GM12874 (cell line): Measurements from ENCODE around the gene FN1.

Experiments used
- TF ChIP-seq, protein P1 (sequence below): IDR thresholded peaks from 2 replicates; pipeline ENCODE4 v1.5.1; 2011; ENCODE audit warnings: low read depth, mild to moderate bottlenecking, control low read depth, low read length, moderate library complexity; ENCODE audit not compliant: insufficient read depth

Gene FN1

DNA sequence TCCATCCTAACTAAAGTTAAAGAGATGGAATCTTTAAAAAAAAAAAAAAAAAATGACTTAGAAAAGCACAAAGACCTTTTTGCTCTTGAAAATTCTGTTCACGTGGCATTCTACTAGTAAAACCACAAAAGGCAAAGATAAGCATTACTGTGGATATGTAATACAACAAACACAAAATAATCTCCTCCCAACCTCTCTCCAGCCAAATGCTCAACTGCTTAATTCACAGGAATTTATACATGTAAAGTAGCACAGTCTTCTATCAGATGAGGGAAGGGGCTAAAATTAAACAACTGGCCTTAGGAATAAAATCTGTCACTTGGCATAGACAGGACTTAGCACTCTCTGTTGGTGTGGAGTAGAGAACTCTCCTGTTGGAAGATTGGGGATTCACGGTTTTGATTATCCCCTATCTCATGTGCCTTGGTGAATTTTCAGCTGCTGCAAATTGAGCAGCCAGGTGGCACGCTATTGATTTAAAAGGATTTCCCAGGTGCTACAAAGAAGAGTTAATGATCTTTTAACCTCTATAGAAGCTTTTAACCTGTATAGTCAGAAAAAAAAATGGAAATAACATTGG is 66.6 kb downstream of the FN1 start:
- TF ChIP-seq, protein P1, sequence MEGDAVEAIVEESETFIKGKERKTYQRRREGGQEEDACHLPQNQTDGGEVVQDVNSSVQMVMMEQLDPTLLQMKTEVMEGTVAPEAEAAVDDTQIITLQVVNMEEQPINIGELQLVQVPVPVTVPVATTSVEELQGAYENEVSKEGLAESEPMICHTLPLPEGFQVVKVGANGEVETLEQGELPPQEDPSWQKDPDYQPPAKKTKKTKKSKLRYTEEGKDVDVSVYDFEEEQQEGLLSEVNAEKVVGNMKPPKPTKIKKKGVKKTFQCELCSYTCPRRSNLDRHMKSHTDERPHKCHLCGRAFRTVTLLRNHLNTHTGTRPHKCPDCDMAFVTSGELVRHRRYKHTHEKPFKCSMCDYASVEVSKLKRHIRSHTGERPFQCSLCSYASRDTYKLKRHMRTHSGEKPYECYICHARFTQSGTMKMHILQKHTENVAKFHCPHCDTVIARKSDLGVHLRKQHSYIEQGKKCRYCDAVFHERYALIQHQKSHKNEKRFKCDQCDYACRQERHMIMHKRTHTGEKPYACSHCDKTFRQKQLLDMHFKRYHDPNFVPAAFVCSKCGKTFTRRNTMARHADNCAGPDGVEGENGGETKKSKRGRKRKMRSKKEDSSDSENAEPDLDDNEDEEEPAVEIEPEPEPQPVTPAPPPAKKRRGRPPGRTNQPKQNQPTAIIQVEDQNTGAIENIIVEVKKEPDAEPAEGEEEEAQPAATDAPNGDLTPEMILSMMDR, result no peak

DNA sequence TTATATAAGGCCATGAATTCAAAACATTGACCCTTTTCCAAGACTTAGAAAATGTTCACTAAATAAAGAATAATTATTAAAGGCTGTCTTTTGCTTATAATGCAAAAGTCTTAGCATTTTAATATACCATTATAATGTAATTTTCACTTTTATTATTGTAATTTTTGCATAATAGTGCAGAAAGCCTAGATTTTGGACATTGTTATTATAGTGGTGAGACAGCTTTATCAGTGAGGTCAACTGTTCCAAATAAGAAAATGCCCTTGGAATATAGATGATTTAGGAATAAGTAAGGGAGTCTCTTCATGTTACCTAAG is 67.4 kb downstream of the FN1 start:
- TF ChIP-seq, protein P1, result no peak

DNA sequence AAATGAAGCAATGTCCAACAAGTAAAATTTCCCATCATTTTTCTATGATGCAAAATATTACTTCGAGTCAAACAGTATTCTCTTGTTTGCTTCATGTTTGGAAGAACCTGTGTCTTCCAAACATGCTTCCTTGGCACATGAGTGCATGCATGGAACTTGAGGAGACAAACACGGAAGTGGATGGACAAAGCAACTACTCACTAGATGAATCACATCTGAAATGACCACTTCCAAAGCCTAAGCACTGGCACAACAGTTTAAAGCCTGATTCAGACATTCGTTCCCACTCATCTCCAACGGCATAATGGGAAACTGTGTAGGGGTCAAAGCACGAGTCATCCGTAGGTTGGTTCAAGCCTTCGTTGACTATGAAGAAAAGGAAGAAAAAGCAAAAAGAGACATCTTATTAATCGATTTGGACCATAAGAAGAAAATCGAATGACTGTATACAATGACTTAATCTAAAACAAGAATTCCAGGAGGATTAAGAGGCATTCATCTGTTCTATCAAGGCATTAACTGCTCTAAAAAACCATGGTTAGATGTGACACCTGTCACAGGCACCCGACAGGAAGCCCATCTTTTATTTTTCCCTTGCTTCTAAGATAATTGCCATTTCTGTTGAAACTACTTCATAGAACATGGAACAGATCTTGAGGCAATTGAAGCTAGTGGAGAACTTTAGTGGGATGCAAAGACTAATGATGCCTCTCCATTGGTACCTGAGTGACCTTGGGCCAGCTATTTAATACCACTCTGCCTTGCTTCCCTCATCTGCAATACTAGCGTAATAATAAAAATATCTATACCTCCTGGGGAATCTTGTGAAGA is 68.0 kb downstream of the FN1 start:
- TF ChIP-seq, protein P1, result no peak

DNA sequence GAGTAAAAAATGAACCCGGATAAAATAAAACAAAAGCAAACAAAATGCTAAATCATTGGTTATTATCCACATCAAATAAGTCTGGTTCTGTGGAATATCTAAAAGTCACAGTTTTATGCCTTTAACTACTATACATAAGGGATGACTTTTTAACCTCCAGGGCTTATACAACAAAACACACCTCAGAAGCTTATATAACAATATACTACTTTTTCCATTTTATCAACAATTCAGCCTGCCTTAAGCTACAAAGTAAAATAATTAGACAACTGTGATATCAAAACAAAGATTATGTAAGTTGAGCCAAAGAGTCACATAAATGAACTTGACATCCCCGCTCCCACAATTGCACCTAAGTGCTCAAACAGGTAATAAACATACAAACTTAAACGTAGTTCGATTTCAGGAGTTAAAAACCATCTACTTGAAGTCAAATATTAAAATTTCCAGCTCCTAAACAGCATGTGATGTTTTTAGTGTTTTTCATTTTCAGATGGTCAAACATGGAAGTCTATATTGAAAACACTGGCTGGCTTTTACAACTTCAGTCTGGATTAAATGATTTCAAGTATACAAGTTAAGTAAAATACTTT is 69.3 kb downstream of the FN1 start:
- TF ChIP-seq, protein P1, result no peak

DNA sequence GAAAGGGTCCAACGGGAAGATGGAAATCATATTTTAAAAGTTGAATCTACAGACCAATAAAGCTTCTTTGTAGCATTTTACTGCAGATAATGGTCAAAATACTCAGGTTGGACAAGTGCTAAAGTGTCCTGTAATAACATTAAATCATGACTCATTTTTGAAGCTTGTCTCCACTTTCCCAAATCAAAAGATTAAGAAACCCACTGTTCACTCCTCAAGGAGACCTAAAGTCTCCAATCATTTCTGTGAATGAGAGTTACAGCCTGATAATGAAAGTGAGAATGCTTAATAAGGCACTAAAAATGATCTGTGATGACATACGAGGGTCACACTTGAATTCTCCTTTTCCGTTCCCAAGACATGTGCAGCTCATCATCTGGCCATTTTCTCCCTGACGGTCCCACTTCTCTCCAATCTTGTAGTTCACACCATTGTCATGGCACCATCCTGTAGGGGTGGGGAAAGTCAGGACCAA is 70.6 kb downstream of the FN1 start:
- TF ChIP-seq, protein P1, result no peak

DNA sequence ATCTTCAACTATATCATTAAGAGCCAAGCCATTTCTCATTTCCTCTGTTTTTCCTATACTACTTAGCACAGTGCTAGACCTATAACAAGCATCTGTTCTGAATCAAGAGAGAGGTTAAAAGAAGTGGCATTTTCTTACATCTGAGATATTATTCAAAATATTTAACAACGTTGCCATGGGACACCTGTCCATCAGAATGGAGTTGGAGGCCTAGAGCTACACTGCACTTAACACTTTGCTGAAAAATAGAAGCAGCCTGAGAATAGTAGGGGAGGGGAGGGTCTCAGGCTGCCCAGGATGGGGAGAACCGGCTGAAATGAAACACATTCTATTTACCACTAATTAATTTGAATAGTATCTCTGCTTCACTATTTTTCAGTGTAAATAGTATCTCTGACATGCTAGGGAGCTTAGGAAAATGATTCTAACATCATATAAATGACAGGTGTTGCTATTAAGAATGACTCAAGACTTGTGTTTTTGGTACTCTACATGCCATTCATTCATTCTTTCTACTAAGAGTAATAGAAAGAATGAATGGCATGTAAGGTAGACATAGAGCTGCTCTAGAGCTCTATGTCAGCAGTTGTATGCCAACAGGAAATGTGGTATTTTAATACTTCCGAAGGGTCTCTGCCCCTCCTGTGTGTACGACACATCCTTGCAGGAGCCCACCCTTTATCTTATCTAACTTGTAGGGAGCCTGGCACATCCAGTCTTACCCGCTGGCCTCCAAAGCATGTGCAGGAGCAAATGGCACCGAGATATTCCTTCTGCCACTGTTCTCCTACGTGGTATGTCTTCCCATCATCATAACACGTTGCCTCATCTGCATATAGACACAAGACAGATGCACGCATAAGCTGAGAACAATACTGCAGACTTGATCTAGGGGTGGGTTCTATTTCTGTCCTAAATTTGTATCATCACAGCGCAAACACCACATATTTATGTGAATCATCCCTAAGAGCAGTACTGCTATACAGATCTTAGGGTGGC is 71.4 kb downstream of the FN1 start:
- TF ChIP-seq, protein P1, result no peak
